Measurements from ENCODE around the gene ATP10B.

Gene ATP10B

DNA sequence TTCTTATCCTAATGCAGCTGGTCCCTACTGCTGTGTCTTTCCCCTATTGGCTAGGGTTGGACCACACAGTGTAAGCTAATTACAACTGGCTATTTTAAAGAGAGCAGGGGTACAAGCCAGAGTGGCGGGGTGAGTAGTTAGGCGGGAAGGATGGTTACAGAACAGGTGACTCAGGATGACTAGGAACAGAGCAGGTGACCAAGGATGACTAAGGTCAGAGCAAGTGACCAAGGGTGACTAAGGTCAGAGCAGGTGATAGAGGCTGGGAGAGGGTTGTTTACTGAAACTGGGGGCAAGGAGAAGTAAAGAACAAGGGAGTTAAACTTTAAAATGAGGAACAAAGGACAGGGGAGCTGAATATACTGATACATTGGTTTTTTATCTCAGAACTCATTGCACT, 304.9 kb downstream of the ATP10B start:
- no peak overlapping the region for H3K4me3 ChIP-seq (ENCODE audit: low read depth, low read length)
- TF ChIP-seq, protein P1, sequence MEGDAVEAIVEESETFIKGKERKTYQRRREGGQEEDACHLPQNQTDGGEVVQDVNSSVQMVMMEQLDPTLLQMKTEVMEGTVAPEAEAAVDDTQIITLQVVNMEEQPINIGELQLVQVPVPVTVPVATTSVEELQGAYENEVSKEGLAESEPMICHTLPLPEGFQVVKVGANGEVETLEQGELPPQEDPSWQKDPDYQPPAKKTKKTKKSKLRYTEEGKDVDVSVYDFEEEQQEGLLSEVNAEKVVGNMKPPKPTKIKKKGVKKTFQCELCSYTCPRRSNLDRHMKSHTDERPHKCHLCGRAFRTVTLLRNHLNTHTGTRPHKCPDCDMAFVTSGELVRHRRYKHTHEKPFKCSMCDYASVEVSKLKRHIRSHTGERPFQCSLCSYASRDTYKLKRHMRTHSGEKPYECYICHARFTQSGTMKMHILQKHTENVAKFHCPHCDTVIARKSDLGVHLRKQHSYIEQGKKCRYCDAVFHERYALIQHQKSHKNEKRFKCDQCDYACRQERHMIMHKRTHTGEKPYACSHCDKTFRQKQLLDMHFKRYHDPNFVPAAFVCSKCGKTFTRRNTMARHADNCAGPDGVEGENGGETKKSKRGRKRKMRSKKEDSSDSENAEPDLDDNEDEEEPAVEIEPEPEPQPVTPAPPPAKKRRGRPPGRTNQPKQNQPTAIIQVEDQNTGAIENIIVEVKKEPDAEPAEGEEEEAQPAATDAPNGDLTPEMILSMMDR (IDR thresholded peaks at IDR 0.05; ENCODE audit: low read depth, low read length), result no peak

DNA sequence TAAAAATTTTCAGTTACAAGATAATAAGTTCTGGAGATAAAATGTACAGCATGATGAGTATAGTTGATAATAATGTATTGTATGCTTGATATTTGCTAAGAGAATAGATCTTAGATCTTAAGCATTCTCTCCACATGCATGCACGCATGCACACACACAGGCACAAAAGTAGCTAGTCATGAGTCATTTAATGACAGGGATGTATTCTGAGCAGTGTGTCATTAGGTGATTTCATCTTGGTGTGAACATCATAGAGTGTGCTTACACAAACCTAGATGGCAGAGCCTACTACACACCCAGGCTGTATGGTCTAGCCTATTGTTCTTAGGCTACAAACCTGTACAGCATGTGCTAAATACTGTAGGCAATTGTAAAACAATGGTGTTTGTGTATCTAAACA, 306.2 kb downstream of the ATP10B start:
- no peak overlapping the region for H3K4me3 ChIP-seq (ENCODE audit: low read depth, low read length)
- TF ChIP-seq, protein P1 (IDR thresholded peaks at IDR 0.05; ENCODE audit: low read depth, low read length), result no peak

DNA sequence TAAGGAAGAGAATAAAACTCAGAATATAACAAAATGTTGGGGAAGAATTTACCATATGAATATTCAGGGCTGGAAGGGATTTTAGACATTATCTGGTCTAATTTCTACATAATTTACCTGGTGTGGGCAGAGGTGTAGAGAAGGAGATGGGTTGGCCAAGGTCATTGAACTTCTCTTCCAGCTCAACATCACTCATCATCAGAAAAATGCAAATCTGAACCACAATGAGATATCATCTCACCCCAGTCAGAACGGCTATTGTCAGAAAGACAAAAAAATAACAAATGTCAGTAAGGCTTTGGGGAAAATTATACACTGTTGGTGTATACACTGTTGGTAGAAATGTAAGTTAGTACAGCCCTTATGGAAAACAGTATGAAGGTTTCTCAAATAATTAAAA, 308.6 kb downstream of the ATP10B start:
- TF ChIP-seq, protein P1 (IDR thresholded peaks at IDR 0.05; ENCODE audit: low read depth, low read length), result no peak
- H3K4me3 ChIP-seq (ENCODE audit: low read depth, low read length), result no peak overlapping the region

DNA sequence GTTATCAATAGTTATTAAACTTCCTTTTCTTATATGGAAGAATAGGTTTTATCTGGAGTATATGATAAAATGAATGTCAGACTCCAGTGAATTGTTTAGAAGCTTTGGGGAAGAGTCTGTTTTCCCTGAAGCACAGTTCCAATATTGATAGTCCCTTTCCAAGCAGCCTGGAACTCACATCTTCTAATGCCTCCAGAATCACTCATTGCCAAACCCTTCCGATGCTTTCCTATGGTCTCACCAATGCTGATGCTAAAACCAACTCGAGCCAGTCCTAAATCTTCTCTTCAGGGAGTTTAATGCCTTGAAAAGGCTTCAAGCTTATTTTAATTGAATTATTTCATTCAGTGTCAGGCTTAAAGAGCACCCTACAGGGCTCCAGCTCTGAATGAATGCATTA, 309.2 kb downstream of the ATP10B start:
- TF ChIP-seq, protein P1 (IDR thresholded peaks at IDR 0.05; ENCODE audit: low read depth, low read length), result no peak
- no peak overlapping the region for H3K4me3 ChIP-seq (ENCODE audit: low read depth, low read length)

DNA sequence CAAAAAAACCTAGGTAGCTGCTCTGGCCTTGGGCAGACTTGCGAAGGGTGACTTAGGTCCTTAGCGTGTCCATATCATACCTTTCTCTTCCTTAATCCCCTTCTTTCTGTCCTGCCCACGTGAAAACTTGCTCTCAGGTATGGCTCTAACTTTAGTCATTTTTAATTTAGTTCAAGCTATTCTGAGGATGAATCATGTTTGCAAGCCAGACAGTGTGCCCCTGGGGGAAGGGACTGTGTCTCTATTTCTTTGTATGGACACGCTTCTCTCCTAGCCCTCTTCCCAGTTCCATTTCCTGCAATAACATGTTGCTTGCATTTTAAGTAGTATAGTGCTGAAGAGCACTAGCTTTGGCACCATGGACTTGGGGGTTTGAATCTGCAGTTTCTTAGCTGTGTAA, 309.7 kb downstream of the ATP10B start:
- no peak overlapping the region for H3K4me3 ChIP-seq (ENCODE audit: low read depth, low read length)
- TF ChIP-seq, protein P1 (IDR thresholded peaks at IDR 0.05; ENCODE audit: low read depth, low read length), result no peak

DNA sequence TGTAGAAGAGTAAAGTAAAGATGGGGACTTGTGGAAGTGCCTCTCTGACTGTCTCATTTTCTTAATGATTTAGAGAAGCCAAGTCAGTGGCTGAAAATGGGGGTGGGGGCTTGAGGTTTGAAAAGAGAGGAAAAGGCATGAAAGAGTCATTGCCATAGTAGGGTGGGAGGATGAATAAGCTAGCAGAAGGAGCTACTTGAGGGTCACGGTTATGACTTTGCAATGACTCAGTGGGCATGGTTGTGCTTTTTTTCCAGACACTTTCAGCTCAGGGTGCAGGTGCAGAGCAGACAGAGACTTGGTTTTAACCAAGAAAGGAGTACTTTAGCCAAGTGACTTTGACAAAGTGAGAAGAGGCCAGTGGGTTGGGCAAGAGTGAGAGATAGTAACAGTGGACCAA, 312.6 kb downstream of the ATP10B start:
- TF ChIP-seq, protein P1 (IDR thresholded peaks at IDR 0.05; ENCODE audit: low read depth, low read length), result no peak

DNA sequence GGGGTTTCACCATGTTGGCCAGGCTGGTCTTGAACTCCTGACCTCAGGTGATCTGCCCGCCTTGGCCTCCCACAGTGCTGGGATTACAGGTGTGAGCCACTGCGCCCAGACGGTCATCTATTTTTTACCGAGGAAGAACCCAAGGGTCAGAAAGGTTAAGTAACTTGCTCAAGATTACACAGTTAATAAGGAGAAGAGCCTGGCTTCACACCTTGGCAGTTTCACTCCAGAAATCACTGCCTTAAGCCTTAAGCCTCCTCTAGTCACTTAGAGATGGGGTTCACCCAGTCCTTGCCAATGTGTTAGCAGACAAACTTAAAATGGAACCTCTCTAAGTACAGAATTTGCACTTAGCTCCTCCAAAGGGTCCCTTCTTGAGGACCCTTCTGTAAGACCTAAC, 314.1 kb downstream of the ATP10B start:
- TF ChIP-seq, protein P1 (IDR thresholded peaks at IDR 0.05; ENCODE audit: low read depth, low read length), result no peak
- no peak overlapping the region for H3K4me3 ChIP-seq (ENCODE audit: low read depth, low read length)

More for the DNA sequence above, 312.6 kb downstream of the ATP10B start:
- no peak overlapping the region for H3K4me3 ChIP-seq (ENCODE audit: low read depth, low read length)
